Activated B cell treated with CpG ODN at 0.5 μM for 24 hours (primary cell): ENCODE measurements around the gene PDE4C. TPM values are rescaled to one million over a fixed set of nuclear protein-coding genes. Genes with fewer than 3 reads are reported as not detected.

ENCODE experiments used
- ATAC-seq: fragments of 200-7000 bp; cut with Tn5 transposase; one replicate; pipeline ENCODE4 v1.10.0; 2021; ENCODE audit warnings: low read depth, mild to moderate bottlenecking, moderate library complexity
- CTCF ChIA-PET: fragments of 350-600 bp; sonication (Branson Sonifier 250); formaldehyde crosslinking; loops from one replicate; lab custom pipeline; 2021; ENCODE audit warnings: antibody characterized with exemption; lab: Charles Lee
- POLR2A ChIA-PET: fragments of 350-600 bp; sonication (Branson Sonifier 250); formaldehyde crosslinking; loops from one replicate; lab custom pipeline; 2021; ENCODE audit warnings: antibody characterized with exemption; lab: Charles Lee
- DNase-seq: peaks from one replicate; pipeline ENCODE4 v3.0.0; 2022
- H3K27ac Mint-ChIP-seq: one replicate; pipeline ENCODE4 v1.8.0; 2020; ENCODE audit warnings: mixed read lengths
- H3K27me3 Mint-ChIP-seq: one replicate; pipeline ENCODE4 v1.8.0; 2021; ENCODE audit warnings: mixed read lengths
- H3K36me3 Mint-ChIP-seq: one replicate; pipeline ENCODE4 v1.8.0; 2021; ENCODE audit warnings: low read depth, mixed read lengths
- H3K4me1 Mint-ChIP-seq: one replicate; pipeline ENCODE4 v1.8.0; 2021; ENCODE audit warnings: mixed read lengths
- H3K4me3 Mint-ChIP-seq: one replicate; pipeline ENCODE4 v1.8.0; 2020; ENCODE audit warnings: mild to moderate bottlenecking, mixed read lengths
- H3K9me3 Mint-ChIP-seq: one replicate; pipeline ENCODE4 v1.8.0; 2020; ENCODE audit warnings: mixed read lengths
- CTCF ChIP-seq: fragments of 200-600 bp; IDR thresholded peaks from one replicate; pipeline ENCODE4 v1.8.0; 2022; ENCODE audit warnings: antibody characterized with exemption, mild to moderate bottlenecking
- intact Hi-C: fragments of 100-400 bp; cut with micrococcal nuclease; formaldehyde crosslinking; loops from one replicate; pipeline ENCODE4 v1.15.1; 2024
- total RNA-seq: library from RNA; stranded (reverse); gene quantifications from 2 replicates; pipeline ENCODE4 v1.2.3, GENCODE V29; 2022

Gene PDE4C
- total RNA-seq, 1 donor from 2014 or later, result not detected

GRCh38 chr19:18202397-18202777, 23.9 kb downstream of the PDE4C start:
- intact Hi-C loops, result no loop called here
- TF ChIP-seq CTCF, result no peak
- DNase-seq (no peak), ATAC-seq (no peak)
- Mint-ChIP-seq H3K4me3 (peak overlapping the region; percentile 36), H3K4me1 (peaks cover 29% of the 10 kb centered on the region), H3K27me3 (no peaks in the 10 kb centered on the region), H3K27ac (no peak overlapping the region), H3K36me3 (peaks cover 23% of the 10 kb centered on the region), H3K9me3 (no peaks in the 10 kb centered on the region)
- ChIA-PET POLR2A (interaction anchor here (0.5 to 6.0 kb wide), 6 partner anchors 9 to 136 kb away, joined by 3 to 112 read pairs (median 7); partner anchors contain the start of genes JUND and MPV17L2), CTCF (interaction anchor here (1.1 to 2.7 kb wide), 3 partner anchors 11 to 50 kb away, joined by 3 to 7 read pairs (median 4); no protein-coding TSS in a partner anchor)

GRCh38 chr19:18198374-18198773, 27.9 kb downstream of the PDE4C start:
- Mint-ChIP-seq H3K4me3 (no peak overlapping the region), H3K36me3 (peaks cover 34% of the 10 kb centered on the region), H3K4me1 (peaks cover 31% of the 10 kb centered on the region), H3K9me3 (no peaks in the 10 kb centered on the region), H3K27ac (peak overlapping the region; percentile 24), H3K27me3 (no peaks in the 10 kb centered on the region)
- CTCF ChIA-PET, result interaction anchor here (1.2 kb wide), 1 partner anchor 81 kb away, joined by 3 read pairs; no protein-coding TSS in a partner anchor
- ATAC-seq, result no peak
- TF ChIP-seq CTCF, result no peak
- DNase-seq, result no peak
- intact Hi-C loops, result no loop called here
- POLR2A ChIA-PET, result interaction anchor here (0.6 to 1.0 kb wide), 2 partner anchors 17 to 28 kb away, joined by 5 read pairs; no protein-coding TSS in a partner anchor

GRCh38 chr19:18197941-18198340, 28.3 kb downstream of the PDE4C start:
- POLR2A ChIA-PET, result interaction anchor here (1.0 kb wide), 1 partner anchor 27 kb away, joined by 5 read pairs; no protein-coding TSS in a partner anchor
- no peak for TF ChIP-seq CTCF
- DNase-seq, result no peak
- CTCF ChIA-PET, result no interaction called here
- H3K4me3 Mint-ChIP-seq, result no peak overlapping the region
- peaks cover 29% of the 10 kb centered on the region for H3K4me1 Mint-ChIP-seq
- H3K27me3 Mint-ChIP-seq, result no peaks in the 10 kb centered on the region
- H3K36me3 Mint-ChIP-seq, result peaks cover 37% of the 10 kb centered on the region
- intact Hi-C loops, result no loop called here
- H3K27ac Mint-ChIP-seq, result peak overlapping the region; percentile 24
- no peak for ATAC-seq
- no peaks in the 10 kb centered on the region for H3K9me3 Mint-ChIP-seq

GRCh38 chr19:18197306-18197705, 28.9 kb downstream of the PDE4C start:
- CTCF ChIA-PET, result no interaction called here
- intact Hi-C loops, result no loop called here
- Mint-ChIP-seq H3K27me3 (no peaks in the 10 kb centered on the region), H3K4me3 (no peak overlapping the region), H3K9me3 (no peaks in the 10 kb centered on the region), H3K4me1 (peaks cover 28% of the 10 kb centered on the region), H3K36me3 (peaks cover 39% of the 10 kb centered on the region), H3K27ac (no peak overlapping the region)
- ATAC-seq (no peak), DNase-seq (no peak)
- TF ChIP-seq CTCF, result no peak
- POLR2A ChIA-PET, result no interaction called here

GRCh38 chr19:18196511-18196845, 29.8 kb downstream of the PDE4C start:
- no peaks in the 10 kb centered on the region for H3K9me3 Mint-ChIP-seq
- no peak overlapping the region for H3K4me3 Mint-ChIP-seq
- no peaks in the 10 kb centered on the region for H3K27me3 Mint-ChIP-seq
- no peak for ATAC-seq
- POLR2A ChIA-PET, result interaction anchor here (0.6 to 5.8 kb wide), 2 partner anchors 8 to 57 kb away, joined by 3 to 112 read pairs; partner anchors contain the start of gene RAB3A
- no peak for TF ChIP-seq CTCF
- intact Hi-C loops, result no loop called here
- CTCF ChIA-PET, result no interaction called here
- no peak for DNase-seq
- no peak overlapping the region for H3K27ac Mint-ChIP-seq
- peaks cover 37% of the 10 kb centered on the region for H3K36me3 Mint-ChIP-seq
- H3K4me1 Mint-ChIP-seq, result peaks cover 29% of the 10 kb centered on the region
